Astrocyte of the cerebellum (primary cell): ENCODE results near the gene WDR72.

Source experiments
- DNase-seq: peaks from one replicate; pipeline ENCODE4 v3.0.0-alpha.2; 2011; ENCODE audit warnings: low read depth
- H3K4me3 ChIP-seq: 2 replicates; pipeline ENCODE4 v1.5.1; 2011; ENCODE audit warnings: mild to moderate bottlenecking, low read depth, low read length, moderate library complexity
- in situ Hi-C: cut with HindIII; loops from 2 replicates; pipeline ENCODE4 v1.10.0; 2017; ENCODE audit warnings: low sequenced_read_pairs
- TF ChIP-seq, protein P1 (sequence below): IDR thresholded peaks from 2 replicates; pipeline ENCODE4 v1.5.1; 2012; ENCODE audit warnings: low read length, low read depth, moderate library complexity, mild to moderate bottlenecking; ENCODE audit errors: missing control alignments

The WDR72 gene

DNA sequence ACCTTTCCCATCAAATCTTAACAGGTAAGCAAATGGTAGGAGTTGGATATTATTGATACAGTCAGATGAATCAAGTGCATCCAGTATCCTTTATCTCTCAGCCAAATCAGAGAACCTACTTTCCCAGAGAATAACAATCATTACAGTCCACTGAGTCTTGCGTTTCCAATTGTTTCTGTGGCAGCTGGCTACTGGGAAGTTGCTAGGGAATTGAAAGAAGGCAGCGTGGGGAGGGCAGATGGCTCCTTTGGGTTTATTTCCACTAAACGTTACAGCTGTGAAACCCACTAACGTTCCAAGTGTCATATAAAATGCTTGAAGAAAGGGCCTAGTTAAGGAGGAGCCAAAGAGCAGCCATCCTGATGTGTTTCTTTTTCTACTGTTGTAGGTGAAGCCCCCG lies 78.4 kb downstream of the WDR72 start:
- no peak overlapping the region for H3K4me3 ChIP-seq
- in situ Hi-C loops, result no loop called here

GRCh38 chr15:53675832-53676231 lies 83.6 kb downstream of the WDR72 start:
- in situ Hi-C loops, result no loop called here
- TF ChIP-seq, protein P1, sequence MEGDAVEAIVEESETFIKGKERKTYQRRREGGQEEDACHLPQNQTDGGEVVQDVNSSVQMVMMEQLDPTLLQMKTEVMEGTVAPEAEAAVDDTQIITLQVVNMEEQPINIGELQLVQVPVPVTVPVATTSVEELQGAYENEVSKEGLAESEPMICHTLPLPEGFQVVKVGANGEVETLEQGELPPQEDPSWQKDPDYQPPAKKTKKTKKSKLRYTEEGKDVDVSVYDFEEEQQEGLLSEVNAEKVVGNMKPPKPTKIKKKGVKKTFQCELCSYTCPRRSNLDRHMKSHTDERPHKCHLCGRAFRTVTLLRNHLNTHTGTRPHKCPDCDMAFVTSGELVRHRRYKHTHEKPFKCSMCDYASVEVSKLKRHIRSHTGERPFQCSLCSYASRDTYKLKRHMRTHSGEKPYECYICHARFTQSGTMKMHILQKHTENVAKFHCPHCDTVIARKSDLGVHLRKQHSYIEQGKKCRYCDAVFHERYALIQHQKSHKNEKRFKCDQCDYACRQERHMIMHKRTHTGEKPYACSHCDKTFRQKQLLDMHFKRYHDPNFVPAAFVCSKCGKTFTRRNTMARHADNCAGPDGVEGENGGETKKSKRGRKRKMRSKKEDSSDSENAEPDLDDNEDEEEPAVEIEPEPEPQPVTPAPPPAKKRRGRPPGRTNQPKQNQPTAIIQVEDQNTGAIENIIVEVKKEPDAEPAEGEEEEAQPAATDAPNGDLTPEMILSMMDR, result no peak
- no peak for DNase-seq
- no peak overlapping the region for H3K4me3 ChIP-seq

More for the DNA sequence above, 78.4 kb downstream of the WDR72 start:
- TF ChIP-seq, protein P1, result no peak
- DNase-seq, result no peak

- H3K4me3 ChIP-seq, result no peak overlapping the region
- no peak for DNase-seq
- TF ChIP-seq, protein P1, result no peak
- in situ Hi-C loops, result no loop called here
Measured at GRCh38 chr15:53671545-53671944, 87.9 kb downstream of the WDR72 start.

GRCh38 chr15:53670701-53671100 lies 88.8 kb downstream of the WDR72 start:
- in situ Hi-C loops, result no loop called here
- no peak for DNase-seq
- TF ChIP-seq, protein P1, result no peak
- no peak overlapping the region for H3K4me3 ChIP-seq

GRCh38 chr15:53665930-53666329 lies 93.5 kb downstream of the WDR72 start:
- in situ Hi-C loops, result no loop called here

GRCh38 chr15:53658827-53659555 lies 100.5 kb downstream of the WDR72 start:
- no peak overlapping the region for H3K4me3 ChIP-seq
- in situ Hi-C loops, result no loop called here
- TF ChIP-seq, protein P1, result no peak
- no peak for DNase-seq

More at GRCh38 chr15:53665930-53666329, 93.5 kb downstream of the WDR72 start:
- TF ChIP-seq, protein P1, result peak; percentile 55
- DNase-seq, result no peak
- H3K4me3 ChIP-seq, result no peak overlapping the region

DNA sequence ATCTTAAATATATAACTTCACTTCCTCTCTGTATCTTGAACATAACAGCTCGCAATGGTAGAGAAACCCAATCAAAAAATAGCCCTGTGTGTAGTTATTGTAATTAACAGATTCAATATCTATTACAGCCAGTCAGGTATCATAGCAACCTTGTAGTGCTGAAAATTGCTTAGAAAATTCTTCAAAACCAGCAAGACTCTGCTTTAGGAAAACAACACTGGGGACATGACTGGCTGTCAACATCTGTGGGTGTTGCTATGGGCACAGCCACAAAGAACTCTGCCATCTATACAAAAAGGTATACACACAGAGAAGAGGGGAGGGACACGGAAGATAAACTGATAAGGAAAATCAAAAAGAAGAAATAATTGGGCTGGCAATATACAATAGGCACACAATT lies 101.2 kb downstream of the WDR72 start:
- in situ Hi-C loops, result no loop called here
- no peak for DNase-seq
- no peak overlapping the region for H3K4me3 ChIP-seq
- TF ChIP-seq, protein P1, result no peak
